ENCODE data around the gene TEX52.

Gene TEX52

DNA sequence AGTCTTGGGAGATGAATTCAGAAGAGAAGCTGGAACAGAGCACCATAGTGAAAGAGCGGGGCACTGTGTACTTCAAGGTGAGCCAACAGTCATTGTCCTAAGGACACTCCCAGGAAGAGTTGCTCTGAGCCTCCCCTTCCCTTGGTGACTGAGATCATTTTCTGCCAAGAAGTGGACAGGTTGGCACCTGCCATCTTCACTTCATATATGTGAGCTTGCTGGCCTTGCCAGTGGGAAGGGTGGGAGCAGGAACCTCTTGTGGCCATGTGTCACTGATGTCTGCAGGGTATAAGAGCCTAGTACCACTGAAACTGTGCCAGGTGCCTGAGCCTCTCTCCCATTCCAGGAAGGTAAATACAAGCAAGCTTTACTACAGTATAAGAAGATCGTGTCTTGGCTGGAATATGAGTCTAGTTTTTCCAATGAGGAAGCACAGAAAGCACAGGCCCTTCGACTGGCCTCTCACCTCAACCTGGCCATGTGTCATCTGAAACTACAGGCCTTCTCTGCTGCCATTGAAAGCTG, 56.7 kb downstream of the TEX52 start:
- TF ChIP-seq, protein P1, sequence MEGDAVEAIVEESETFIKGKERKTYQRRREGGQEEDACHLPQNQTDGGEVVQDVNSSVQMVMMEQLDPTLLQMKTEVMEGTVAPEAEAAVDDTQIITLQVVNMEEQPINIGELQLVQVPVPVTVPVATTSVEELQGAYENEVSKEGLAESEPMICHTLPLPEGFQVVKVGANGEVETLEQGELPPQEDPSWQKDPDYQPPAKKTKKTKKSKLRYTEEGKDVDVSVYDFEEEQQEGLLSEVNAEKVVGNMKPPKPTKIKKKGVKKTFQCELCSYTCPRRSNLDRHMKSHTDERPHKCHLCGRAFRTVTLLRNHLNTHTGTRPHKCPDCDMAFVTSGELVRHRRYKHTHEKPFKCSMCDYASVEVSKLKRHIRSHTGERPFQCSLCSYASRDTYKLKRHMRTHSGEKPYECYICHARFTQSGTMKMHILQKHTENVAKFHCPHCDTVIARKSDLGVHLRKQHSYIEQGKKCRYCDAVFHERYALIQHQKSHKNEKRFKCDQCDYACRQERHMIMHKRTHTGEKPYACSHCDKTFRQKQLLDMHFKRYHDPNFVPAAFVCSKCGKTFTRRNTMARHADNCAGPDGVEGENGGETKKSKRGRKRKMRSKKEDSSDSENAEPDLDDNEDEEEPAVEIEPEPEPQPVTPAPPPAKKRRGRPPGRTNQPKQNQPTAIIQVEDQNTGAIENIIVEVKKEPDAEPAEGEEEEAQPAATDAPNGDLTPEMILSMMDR (IDR thresholded peaks at IDR 0.05; ENCODE audit: insufficient read depth, low read length, poor library complexity, severe bottlenecking), result no peak
- TF ChIP-seq EZH2phosphoT487 (conservative IDR thresholded peaks at IDR 0.05; ENCODE audit: low read length), result no peak
- no peak overlapping the region for H3K27ac ChIP-seq (ENCODE audit: low read depth, low read length)
- no peak overlapping the region for H3K4me3 ChIP-seq (ENCODE audit: insufficient read depth, low read length, poor library complexity, severe bottlenecking)
- no peak overlapping the region for H3K9ac ChIP-seq (ENCODE audit: low read length)
- H3K79me2 ChIP-seq (ENCODE audit: insufficient read depth, low read length), result peaks cover 24% of the 10 kb centered on the region
- no peak overlapping the region for H3K4me2 ChIP-seq (ENCODE audit: low read depth, low read length, poor library complexity, severe bottlenecking)
- H3K27me3 ChIP-seq (ENCODE audit: low read length), result no peaks in the 10 kb centered on the region
- no peaks in the 10 kb centered on the region; the same call in 1 of the 2 replicates for H4K20me1 ChIP-seq (ENCODE audit: low read depth, low read length)
- peaks cover 21% of the 10 kb centered on the region for H3K36me3 ChIP-seq (ENCODE audit: low read length)
- H3F3A ChIP-seq (ENCODE audit: insufficient read depth), result peaks cover 6% of the 10 kb centered on the region; the same call in 1 of the 2 replicates
- no peaks in the 10 kb centered on the region for H3K9me3 ChIP-seq (ENCODE audit: insufficient read depth, low read length)
- H2AFZ ChIP-seq (ENCODE audit: low read depth, low read length, severe bottlenecking), result no peak overlapping the region
- H3K9me2 ChIP-seq (replicated peaks; ENCODE audit: insufficient read depth, low read length), result no peaks in the 10 kb centered on the region
